Stimulated activated CD8-positive, alpha-beta memory T cell treated with anti-CD3 and anti-CD28 coated beads, Interleukin-7, amount 100 ng/mL, for 4 hours (primary cell): Measurements from ENCODE around the gene CRY1.
"Not testable (repeated sequence)": the region's sequence is repeated elsewhere in the genome, so short reads cannot be mapped to it uniquely, and the experiment has no call there.

Source experiments
- DNase-seq, 2 donors: peaks; one replicate each; pipeline ENCODE4 v3.0.0-alpha.2; 2020; ENCODE audit warnings: low read depth in 2 of 2

Gene CRY1

GRCh38 chr12:107007411-107007810 lies 85.9 kb downstream of the CRY1 start:
- no peak for DNase-seq

- not testable (repeated sequence) for DNase-seq
These were observed 90.7 kb downstream of the CRY1 start for GRCh38 chr12:107002665-107003064.

DNA sequence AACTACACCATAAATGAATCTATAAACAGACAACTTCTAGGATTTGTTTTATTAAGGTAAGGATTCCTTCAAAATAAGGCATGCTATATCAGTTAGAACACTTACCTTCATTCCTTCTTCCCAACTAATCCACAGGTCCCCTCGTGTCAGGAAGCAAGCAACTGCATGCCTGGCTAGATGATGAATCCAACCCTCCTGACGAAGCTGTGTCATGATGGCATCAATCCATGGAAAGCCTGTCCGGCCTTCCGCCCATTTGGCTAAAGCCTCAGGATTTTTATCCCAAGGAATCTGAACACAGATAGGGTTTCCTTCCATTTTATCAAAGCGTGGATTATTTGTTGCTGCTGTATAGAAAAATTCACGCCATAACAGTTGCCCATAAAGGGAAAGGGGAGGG lies 93.9 kb downstream of the CRY1 start:
- no peak for DNase-seq

DNA sequence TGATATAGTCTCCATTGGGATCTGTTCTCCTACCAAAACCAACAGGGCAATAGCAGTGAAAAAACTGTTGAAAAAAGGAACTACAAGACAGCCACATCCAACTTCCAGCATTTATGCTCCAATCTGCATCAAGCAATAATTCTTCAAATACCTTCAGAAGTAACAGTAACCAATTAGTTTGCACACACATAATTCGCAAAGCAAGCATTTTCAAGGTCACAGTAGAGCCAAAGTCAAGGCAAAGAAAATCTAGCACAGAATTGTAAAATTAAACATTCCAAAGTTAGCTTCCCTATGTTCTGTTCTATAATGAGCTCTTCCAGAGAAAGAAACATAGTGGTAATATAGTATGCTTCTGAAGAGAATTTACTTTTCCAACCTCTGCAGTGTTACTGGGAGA lies 95.4 kb downstream of the CRY1 start:
- no peak for DNase-seq

- DNase-seq, result not testable (repeated sequence)
These were observed 97.2 kb downstream of the CRY1 start for GRCh38 chr12:106996102-106996501.

DNA sequence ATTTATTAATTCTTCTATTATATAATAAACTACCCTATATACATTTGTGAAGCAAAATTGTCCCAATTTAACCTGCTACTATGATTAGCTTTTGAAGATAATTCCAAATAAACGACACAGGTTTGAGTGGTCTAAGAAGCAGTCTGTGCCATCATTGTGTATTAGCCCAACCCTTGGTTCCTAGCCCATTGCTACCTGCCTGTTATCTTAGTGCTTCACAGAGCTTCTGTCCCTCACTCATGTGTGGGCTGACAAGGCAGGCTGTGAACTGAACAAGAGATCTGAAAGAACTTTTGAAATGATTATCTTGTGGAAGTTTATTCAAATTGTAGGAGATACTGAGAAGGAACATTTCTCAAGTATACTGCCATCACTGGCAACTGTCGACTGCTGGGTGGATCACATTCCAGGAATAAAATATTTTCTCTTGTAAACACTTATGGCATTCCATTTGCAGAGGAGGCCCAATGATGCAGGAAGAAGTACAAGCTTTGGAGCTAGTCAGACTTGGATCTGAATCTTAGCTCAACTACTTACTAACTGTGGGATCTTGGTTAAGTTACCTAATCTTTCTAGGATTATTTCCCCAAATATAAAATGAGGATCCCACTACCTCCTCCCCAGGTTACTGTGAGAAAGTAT lies 98.6 kb downstream of the CRY1 start:
- DNase-seq, result no peak

- no peak for DNase-seq
These were observed 105.5 kb downstream of the CRY1 start for GRCh38 chr12:106987846-106988245.

GRCh38 chr12:106986625-106987389 lies 106.5 kb downstream of the CRY1 start, which contains the start of gene MTERF2:
Gene MTERF2 (minus strand): TSS chr12:106987146. CDS start chr12:106978714, 8,432 bp downstream.
- peak; percentile 55 to 72 for DNase-seq

GRCh38 chr12:106986135-106986534 lies 107.2 kb downstream of the CRY1 start:
- no peak for DNase-seq

DNA sequence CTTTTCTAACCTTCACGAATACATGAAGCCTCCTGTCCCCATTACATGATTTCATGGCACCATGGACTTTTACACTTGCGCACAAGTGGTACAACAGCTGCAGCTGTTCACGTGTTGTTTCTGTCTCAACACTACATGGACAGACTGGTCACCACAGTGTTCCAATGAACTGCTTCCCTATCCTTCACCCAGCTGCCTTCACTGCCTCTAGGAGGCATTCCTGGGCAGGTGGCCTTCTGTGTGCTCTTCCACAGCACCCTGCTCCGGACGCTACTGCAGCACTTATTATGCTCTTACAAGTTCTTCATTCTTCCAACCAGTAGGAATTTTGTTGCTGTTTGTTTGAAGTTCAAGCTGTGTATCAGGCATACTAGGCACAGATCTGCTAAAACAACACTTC lies 107.9 kb downstream of the CRY1 start:
- DNase-seq, result no peak

DNA sequence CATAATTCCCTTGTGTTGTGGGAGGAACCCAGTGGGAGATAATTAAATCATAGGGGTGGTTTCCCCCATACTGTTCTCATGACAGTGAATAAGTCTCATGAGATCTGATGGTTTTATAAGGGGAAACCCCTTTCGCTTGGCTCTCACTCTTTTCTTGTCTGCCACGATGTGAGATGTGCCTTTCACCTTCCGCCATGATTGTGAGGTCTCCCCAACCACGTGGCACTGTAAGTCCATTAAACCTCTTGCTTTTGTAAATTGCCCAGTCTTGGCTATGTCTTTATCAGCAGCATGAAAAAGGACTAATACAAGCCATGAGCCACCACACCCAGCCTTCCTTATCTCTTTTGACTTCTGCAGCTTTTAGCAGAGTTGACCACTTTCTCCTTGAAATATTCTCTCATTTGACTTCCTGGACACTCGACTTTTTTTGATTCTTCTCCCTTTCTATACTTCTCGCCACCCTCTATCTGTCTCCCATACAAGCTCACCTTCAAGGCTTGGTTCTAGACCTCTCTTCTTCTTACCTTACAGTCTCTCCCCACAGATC lies 108.7 kb downstream of the CRY1 start:
- no peak for DNase-seq

GRCh38 chr12:106982229-106982628 lies 111.1 kb downstream of the CRY1 start:
- DNase-seq, result no peak

DNA sequence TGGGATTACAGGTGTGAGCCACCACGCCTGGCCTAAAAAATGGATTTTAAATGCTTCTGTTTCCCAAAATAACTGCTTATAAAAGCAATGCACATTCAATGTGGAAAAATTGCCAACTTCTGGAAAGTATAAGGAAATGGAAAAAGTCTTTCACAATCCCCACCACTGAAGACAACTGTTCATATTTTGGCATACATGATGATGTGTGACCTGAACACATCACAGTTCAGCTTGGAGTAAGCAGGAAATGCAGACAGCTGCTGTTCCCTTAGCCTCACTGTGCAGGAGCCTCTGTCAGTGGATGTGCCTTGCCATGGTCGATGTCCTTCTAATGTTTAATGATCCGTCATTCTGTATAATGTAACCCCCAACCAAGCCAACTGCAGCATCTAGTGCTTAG lies 111.6 kb downstream of the CRY1 start:
- DNase-seq, result no peak

DNA sequence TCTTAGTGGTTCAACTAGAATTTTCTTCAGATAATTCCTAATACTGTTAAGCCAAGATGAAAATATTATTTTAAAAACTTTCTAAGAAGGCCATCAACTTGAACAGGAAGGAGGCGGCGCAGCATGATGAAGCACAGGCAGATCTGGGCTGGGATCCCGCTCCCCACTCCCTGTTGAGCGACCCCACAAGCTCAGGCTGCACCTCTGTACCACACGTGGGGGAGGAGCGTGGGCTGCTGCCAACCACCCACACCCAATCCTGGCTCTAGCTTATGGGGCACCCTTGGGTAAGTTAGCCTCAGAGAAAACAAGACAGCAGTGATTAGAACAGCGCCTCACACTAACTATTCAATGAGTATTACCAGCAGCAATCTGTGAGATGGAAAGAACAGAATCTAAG lies 112.4 kb downstream of the CRY1 start:
- DNase-seq, result no peak

DNA sequence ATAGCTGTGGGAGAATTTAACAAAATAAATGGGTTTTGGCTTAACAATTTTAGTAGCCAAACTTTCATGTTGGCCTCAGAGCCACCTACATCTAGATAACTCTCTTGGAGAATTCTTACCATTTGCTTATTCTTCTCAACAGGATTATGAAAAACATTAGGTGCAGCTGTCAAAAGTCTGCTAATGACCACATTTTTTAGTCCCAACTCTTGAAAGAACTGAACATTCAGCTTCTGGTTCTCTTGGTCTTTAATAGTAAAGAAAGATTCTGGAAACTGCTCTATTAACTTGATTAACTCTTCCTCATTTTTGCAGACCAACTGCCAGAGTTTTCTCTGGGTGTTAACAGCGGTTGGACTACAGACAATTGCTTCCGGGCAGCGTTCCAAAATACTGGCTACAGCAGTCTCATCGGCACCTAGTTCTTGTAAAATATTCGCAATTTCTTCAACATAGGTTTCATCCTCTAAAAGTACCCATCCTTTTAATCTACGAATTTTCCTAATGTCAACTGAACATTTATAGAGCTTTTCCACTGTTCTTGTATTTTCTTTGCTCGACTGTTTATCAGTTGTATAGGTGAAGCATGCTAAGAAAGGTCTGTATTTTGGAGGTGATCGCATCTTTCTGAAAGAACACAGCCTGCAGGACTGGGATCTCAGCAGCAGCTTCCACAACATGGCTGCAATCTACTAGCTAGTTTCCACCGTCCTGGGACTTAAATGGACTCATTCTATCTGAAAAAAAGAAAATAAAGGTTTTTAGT lies 115.1 kb downstream of the CRY1 start:
- DNase-seq, result no peak

GRCh38 chr12:106976668-106977067 lies 116.7 kb downstream of the CRY1 start:
- no peak for DNase-seq

- DNase-seq, result no peak
These were observed 117.2 kb downstream of the CRY1 start for GRCh38 chr12:106975993-106976658.

- DNase-seq, result no peak
These were observed 118.3 kb downstream of the CRY1 start for GRCh38 chr12:106975098-106975497.

GRCh38 chr12:106974511-106974910 lies 118.8 kb downstream of the CRY1 start:
- no peak for DNase-seq

DNA sequence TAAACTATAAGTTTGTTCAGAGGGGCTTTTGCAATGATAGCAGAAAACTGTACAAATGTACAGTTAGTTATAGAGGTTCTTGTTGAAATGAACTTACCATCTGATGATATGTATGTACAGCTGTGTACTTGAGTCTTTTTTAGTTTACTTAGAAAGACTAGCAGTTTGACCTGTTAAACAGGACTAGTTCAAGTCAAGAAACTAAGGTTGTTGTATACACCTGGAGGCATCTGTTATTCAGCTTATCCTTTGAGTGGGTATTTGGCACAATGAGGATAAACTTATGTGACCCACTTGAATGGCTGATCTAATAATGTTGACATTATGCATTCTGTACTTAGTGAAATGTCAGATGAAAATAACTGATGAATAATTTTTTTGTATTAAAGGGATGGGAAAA lies 119.8 kb downstream of the CRY1 start:
- DNase-seq, result no peak

DNA sequence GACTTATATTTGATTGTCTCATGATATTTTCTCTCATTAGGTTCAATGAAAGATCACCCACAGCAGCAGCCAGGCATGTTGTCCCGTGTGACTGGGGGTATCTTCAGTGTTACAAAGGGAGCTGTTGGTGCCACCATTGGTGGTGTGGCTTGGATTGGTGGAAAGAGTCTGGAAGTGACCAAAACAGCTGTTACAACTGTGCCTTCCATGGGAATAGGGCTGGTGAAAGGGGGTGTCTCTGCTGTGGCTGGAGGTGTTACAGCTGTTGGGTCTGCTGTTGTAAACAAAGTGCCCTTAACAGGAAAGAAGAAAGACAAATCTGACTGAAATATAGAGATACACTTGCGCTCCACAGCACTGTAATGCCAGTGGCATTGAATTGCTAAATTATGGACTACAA lies 122.3 kb downstream of the CRY1 start:
- no peak for DNase-seq

DNA sequence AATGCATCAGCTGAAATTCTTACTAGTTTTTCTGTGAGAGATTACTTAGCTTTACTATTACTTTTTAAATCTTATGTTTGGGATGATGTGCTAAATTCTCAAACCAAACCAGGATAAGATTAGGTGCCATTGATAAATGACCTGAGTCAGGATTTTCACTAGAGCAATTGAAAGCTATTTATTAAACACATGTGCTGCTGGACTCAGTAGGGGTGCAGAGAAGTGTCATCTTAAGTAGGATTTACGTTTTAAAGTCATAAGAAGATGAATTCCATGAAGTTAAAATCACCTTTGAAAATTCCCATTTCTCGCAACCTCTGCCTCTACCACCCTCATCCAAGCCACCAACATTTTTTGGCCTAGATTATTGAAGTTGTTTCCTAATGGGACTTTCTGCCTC lies 128.8 kb downstream of the CRY1 start:
- DNase-seq, result no peak
